Measurements from ENCODE around the gene ZAR1.
"Not testable (repeated sequence)": the region's sequence is repeated elsewhere in the genome, so short reads cannot be mapped to it uniquely, and the experiment has no call there.

Gene ZAR1

GRCh38 chr4:48490012-48490679 lies at the start of gene ZAR1:
ZAR1 (plus strand) TSS chr4:48490252; CDS start chr4:48490292, 40 bp downstream.
- DNase-seq (ENCODE audit: low spot score): peak; percentile 2

- DNase-seq (ENCODE audit: low spot score): not testable (repeated sequence)
These were observed 49.1 kb upstream of the ZAR1 start for GRCh38 chr4:48440914-48441313.

- peak; percentile 46 for DNase-seq (ENCODE audit: low spot score)
These were observed 44.3 kb upstream of the ZAR1 start for GRCh38 chr4:48445704-48446103.

GRCh38 chr4:48446642-48447041 lies 43.4 kb upstream of the ZAR1 start:
- no peak for DNase-seq (ENCODE audit: low spot score)

GRCh38 chr4:48449151-48449550 lies 40.9 kb upstream of the ZAR1 start:
- no peak for DNase-seq (ENCODE audit: low spot score)

GRCh38 chr4:48450740-48451139 lies 39.3 kb upstream of the ZAR1 start:
- no peak for DNase-seq (ENCODE audit: low spot score)

- DNase-seq (ENCODE audit: low spot score): not testable (repeated sequence)
These were observed 38.4 kb upstream of the ZAR1 start for GRCh38 chr4:48451656-48452055.

GRCh38 chr4:48454591-48454990 lies 35.5 kb upstream of the ZAR1 start:
- DNase-seq (ENCODE audit: low spot score): no peak

- no peak for DNase-seq (ENCODE audit: low spot score)
These were observed 29.1 kb upstream of the ZAR1 start for GRCh38 chr4:48461000-48461399.

GRCh38 chr4:48462363-48462762 lies 27.7 kb upstream of the ZAR1 start:
- DNase-seq (ENCODE audit: low spot score): no peak

- DNase-seq (ENCODE audit: low spot score): no peak
These were observed 22.6 kb upstream of the ZAR1 start for GRCh38 chr4:48467442-48467841.

GRCh38 chr4:48467891-48468290 lies 22.2 kb upstream of the ZAR1 start:
- DNase-seq (ENCODE audit: low spot score): no peak

- no peak for DNase-seq (ENCODE audit: low spot score)
These were observed 19.9 kb upstream of the ZAR1 start for GRCh38 chr4:48470137-48470536.

- DNase-seq (ENCODE audit: low spot score): no peak
These were observed 19.5 kb upstream of the ZAR1 start for GRCh38 chr4:48470570-48470969.

GRCh38 chr4:48472794-48473193 lies 17.3 kb upstream of the ZAR1 start:
- no peak for DNase-seq (ENCODE audit: low spot score)

- no peak for DNase-seq (ENCODE audit: low spot score)
These were observed 14.3 kb upstream of the ZAR1 start for GRCh38 chr4:48475770-48476169.

- DNase-seq (ENCODE audit: low spot score): no peak
These were observed 11.8 kb upstream of the ZAR1 start for GRCh38 chr4:48478273-48478672.

GRCh38 chr4:48481581-48481980 lies 8.5 kb upstream of the ZAR1 start:
- no peak for DNase-seq (ENCODE audit: low spot score)

GRCh38 chr4:48483006-48483776 lies 6.9 kb upstream of the ZAR1 start, which contains the start of gene SLC10A4:
SLC10A4 (plus strand) TSS chr4:48483343; CDS start chr4:48483562, 219 bp downstream.
- DNase-seq (ENCODE audit: low spot score): no peak

- no peak for DNase-seq (ENCODE audit: low spot score)
These were observed 6.1 kb upstream of the ZAR1 start for GRCh38 chr4:48483777-48484493.

- DNase-seq (ENCODE audit: low spot score): no peak
These were observed 5.4 kb upstream of the ZAR1 start for GRCh38 chr4:48484494-48485168.

- no peak for DNase-seq (ENCODE audit: low spot score)
These were observed 405 bp upstream of the ZAR1 start for GRCh38 chr4:48489683-48490011.

Measured in LoVo (cell line).